Brain pericyte (primary cell): ENCODE data around the gene CCDC80.

Experiments used
- DNase-seq: peaks from one replicate; pipeline ENCODE4 v3.0.0-alpha.2; 2012; ENCODE audit warnings: low read depth, low spot score

Gene CCDC80

DNA sequence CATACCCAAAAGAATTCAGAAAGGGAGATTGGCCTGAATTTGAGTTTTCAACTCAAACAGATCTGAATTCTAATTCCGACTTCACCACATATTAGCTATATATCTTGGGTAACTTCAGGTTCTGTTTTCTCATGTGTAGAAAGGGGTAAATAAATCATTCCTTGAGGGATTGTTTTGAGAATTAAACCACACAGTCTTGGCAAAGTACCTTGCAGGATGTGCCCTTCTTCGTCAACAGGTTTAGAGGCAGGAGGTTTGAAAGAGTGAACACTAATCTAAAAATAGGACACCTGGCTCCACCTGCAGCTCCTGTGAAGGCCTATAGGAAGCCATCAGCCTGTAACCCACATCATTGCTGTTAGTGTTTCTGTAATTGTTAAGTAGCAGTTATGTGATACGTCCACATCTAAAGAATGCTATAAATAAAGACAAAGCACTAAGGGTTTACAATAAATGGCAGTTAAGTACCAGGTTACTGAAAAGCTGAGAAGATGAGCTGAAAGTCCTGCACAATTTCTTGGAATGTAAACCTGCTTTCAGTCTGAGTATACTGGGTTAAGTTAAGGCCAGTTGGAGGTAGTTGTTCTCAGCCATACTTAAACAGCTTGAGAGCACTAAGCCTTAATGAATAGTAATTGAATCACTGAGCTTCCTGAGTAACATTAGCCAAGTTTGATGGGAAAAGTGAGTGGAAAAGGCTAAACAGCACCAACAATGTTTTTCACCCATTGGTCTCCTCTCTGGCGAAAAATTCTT is 6.0 kb downstream of the CCDC80 start:
- no peak for DNase-seq

DNA sequence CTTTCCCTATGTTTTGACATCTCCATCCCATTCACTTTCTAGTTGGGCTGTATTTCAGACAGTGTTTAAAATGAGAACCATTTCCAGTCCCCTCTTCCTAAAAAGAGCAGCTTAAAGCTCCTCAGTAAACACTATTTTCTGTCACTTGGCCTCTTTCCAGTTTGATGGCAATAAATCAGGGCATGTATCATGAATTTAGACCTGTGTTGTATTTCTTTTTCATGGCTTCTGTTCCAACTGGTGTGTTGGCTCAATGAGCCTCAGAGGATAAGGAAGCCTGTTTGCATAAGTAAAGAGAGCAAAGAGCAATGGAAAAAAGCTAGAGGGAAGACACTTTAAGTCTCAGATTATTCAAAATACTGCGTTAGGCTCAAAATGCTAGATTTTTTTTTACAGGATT is 7.2 kb downstream of the CCDC80 start:
- DNase-seq, result no peak

DNA sequence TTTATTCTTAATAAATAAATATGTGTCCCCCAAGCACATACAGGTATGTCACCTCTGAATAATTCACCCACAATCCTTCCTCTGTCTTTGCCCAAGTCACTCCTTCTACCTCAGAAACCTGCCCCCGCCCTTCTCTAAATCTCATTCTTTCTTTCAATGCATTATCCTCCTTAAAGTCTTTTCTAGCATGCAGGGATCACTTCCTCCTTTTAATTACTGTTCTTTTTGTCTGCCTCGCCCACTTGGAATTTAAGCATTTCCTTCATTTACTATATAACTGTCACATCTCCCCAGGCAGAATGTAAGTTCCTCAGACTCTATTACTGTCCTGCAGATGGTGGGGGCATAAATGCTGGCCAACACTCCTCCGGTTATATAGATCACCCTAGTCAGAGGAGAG is 7.8 kb downstream of the CCDC80 start:
- no peak for DNase-seq

- no peak for DNase-seq
Observed at GRCh38 chr3:112632596-112632995, 8.3 kb downstream of the CCDC80 start.

DNA sequence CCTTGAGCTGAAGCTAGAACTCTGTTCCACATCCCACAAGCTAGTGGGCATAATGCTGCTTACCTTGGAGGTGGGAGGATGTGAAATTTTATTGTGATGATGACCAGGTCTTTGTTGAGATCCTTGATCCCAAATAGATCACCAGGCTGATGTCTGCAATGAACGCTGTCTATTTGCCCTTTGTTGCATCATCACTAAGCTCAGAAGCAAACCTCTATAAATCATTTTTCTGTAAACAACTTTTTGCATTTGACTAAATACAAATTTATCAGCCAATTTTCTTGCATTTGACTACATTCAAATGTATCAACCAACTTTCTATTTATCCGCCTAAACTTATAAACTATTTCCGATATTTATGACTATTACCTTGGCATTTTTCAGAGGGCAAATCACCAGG is 9.7 kb downstream of the CCDC80 start:
- no peak for DNase-seq

GRCh38 chr3:112629425-112629824 is 11.5 kb downstream of the CCDC80 start:
- no peak for DNase-seq

GRCh38 chr3:112627919-112628466 is 12.9 kb downstream of the CCDC80 start:
- no peak for DNase-seq

DNA sequence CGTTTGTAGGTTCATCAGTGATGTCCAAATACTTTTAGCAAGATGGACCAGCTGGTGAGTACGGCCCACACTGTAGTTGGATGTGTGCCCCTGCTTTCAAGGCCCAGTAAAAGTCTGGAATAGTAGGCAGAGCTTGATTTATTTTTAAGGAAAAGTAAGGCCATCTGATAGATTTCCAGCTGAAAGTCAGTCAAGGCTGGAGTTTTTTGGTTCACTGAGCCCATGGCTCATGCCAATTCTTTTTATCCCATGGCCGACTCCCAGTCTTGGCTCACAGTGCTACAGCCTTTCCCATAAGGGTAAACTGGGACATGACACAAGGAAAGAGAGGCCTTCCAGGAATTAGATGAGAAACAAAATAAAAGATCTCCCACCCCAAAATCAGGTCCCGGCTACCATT is 13.5 kb downstream of the CCDC80 start:
- DNase-seq, result no peak

DNA sequence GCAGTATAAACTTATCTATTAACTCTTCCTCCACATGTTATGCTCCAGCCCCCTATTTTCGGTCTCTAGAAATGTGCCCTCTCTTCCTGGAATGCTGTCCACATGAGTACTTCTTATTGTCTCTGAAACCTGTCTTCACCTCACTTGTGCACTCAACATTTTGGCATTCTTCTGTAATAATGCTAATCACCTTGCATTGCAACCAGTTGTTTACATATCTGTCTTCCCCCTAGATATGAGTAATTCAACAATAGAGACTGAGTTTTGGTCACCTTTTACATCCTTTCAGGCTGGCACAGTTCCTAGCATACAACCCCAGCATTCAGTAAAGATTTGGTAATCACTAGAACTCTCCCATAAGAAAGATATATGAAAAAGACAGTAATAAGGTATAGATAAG is 17.2 kb downstream of the CCDC80 start:
- no peak for DNase-seq

DNA sequence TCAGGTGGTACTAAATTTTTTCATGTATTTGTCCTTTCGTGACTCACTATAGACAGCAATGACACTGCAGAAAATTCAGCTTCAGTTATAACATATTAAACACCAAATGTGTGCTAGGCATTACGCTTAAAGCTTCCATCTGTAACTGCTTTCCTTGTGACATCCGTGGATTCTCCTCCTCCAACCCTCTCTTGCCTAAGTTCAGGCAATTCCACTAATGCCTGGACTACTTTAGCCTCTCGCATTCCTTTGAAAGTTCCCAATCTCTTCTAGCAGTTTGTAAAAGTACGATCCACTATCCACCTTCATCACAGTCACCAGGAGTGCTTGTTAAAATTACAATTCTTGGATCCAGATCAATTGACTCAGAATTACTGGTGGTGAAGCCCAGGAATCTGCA is 17.7 kb downstream of the CCDC80 start:
- no peak for DNase-seq

DNA sequence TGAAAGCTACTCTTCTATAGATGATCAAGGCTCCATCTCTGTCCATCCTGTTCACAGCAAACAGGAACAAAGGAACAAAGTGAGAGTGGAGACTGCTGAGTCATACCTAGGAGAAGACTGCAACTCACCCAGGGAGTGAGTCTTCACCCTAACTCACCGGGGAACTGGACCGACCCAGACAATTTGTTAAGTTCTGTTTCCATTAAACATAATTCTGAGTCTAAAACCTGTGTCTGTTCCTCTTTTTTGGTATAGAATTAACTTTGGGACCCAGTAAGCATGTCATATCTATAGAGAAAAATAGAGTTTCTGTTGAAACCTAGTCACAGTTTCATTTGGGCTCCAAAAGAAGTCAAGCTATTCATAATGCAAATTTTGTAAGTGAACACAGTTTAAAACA is 21.6 kb downstream of the CCDC80 start:
- DNase-seq, result no peak

- no peak for DNase-seq
Observed at GRCh38 chr3:112617285-112617684, 23.7 kb downstream of the CCDC80 start.

DNA sequence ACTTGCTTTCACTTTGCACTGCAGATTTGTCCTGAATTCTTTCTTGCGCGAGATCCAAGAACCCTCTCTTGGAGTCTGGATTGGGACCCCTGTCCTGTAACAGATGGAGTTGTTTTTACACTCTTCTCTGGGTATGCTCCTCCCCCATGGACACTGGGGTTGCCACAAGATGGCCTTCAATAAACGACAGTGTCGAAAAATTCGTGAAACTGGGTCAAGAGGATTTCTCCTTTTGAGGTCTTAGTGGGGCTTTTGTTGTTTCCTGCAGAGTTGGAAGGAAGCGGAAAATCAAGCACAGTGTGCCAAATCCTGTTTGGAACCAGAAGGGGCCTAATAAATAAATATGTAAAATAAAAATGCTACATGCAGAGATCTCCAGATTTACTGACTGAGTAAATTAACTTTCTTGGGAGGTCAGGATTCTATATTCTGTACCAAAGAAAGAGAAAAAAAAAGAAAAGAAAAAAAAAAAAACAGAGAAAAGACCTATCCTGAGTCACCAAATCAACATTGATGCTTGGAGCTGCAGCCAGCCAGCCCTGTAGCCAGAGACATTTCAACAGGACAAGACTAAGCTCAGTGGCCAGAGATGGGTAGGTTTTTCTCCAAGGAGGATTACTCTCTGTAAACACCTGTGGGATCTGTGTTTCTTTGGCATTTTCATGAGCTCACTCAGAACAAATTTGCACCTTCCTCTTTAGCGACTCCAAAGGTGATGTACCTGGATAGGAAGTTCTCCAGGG is 24.8 kb downstream of the CCDC80 start:
- no peak for DNase-seq

- no peak for DNase-seq
Observed at GRCh38 chr3:112611752-112612515, 29.0 kb downstream of the CCDC80 start.

DNA sequence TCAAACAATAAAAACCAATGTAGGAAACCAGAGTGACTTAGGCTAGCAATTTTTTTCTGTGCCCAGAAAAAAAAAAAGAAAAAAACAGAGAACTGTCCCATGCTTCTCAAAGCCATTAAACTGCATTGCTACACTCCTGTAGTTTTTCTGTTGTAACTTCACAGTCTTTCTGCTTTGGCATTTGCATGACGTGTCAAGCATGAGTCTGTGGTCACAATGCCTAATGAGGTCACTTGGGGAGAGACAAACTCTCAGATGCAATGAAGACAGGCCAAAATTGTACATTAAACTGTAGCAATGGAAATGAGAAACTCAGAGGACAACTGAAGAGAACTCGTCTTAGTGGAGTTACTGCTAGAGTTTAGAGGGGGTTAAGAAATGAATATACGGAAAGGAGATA is 30.8 kb downstream of the CCDC80 start:
- no peak for DNase-seq

- no peak for DNase-seq
Observed at GRCh38 chr3:112607863-112608262, 33.1 kb downstream of the CCDC80 start.

DNA sequence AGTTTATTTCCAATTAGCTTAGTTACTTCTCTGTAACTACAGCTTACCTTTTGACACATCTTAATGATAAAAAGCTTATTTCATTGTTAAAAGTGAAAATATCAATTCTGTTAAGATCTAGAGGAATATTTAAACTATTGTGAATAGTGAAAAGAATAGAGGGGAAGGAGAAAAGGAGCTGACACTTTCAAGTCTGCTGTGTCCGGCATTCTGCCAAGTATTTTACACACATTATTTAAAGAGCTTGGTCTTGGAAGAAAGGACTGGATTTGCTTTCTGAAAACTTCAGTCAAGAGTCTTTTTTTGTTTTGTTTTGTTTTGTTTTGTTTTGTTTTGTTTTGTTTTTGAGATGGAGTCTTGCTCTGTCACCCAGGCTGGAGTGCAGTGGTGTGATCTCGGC is 34.8 kb downstream of the CCDC80 start:
- DNase-seq, result no peak

- DNase-seq, result peak; percentile 95
Observed at GRCh38 chr3:112605285-112605684, 35.7 kb downstream of the CCDC80 start.

DNA sequence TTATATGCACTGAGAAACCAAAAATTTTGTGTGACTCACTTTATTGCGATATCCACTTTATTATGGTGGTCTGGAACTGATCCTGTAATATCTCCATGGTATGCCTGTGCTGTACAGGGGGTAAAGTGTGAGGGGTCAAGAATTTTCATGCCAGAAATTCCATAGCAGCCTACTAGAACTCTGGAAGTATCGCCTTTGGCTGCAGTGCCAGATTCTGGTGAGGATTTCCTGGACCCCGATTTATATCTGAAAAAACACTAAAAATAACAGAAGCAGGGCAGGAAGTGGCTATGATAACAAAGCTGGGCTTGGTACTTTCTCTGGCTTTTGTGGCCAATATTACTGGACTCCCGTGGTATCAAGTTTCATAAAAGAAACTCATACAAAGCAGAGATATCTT is 36.4 kb downstream of the CCDC80 start:
- peak; percentile 47 for DNase-seq

DNA sequence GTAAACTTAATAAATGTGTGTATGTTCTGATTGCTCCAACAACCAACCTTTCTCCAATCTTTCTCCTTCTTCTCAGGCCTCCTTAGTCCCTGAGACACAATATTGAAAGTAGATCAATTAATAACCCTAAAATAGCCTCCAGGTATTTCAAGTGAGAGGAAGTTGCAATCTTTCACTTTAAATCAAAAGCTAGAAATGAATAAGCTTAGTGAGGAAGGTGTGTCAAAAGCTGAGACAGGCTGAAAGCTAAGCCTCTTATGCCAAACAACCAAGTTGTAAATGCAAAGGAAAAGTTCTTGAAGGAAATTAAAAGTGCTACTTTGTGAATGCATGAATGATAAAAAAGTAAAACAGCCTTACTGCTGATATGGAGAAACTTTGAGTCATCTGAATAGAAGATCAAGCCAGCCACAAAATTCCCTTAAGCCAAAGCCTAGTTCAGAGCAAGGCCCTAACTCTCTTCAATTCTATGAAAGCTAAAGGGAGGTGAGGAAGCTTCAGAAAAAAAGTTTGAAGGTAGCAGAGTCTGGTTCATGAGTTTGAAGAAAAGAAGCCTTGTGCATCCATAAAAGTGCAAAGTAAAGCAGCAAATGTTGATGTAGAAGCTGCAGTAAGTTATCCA is 38.6 kb downstream of the CCDC80 start:
- no peak for DNase-seq

DNA sequence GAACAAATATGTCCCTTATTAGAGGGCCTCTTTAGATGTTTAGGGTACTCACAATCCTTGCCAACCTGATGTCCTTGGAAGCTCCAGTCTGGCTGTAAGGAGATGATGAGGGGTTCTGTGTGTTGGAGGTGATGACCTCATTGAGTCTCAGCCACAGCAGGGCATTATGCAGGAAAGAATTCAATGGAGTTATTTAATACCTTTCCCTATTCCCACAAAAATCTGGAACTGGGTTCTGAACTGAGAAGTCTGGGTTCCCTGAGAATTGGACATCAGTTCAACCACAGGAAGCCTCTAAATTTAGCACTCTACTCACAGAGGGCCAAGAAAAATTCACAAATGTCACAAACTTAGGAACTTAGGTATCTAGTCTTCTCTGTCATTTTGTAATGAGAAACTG is 42.2 kb downstream of the CCDC80 start:
- no peak for DNase-seq

GRCh38 chr3:112597945-112598344 is 43.0 kb downstream of the CCDC80 start:
- DNase-seq, result no peak
